NCI-H2227 (cell line): ENCODE measurements around the gene MRS2.
"Not testable (repeated sequence)": the region's sequence is repeated elsewhere in the genome, so short reads cannot be mapped to it uniquely, and the experiment has no call there.

Experiments used
- DNase-seq: peaks from one replicate; lab custom pipeline; 2025; ENCODE audit not compliant: unreplicated experiment; lab: John Stamatoyannopoulos, UW

The MRS2 gene

DNA sequence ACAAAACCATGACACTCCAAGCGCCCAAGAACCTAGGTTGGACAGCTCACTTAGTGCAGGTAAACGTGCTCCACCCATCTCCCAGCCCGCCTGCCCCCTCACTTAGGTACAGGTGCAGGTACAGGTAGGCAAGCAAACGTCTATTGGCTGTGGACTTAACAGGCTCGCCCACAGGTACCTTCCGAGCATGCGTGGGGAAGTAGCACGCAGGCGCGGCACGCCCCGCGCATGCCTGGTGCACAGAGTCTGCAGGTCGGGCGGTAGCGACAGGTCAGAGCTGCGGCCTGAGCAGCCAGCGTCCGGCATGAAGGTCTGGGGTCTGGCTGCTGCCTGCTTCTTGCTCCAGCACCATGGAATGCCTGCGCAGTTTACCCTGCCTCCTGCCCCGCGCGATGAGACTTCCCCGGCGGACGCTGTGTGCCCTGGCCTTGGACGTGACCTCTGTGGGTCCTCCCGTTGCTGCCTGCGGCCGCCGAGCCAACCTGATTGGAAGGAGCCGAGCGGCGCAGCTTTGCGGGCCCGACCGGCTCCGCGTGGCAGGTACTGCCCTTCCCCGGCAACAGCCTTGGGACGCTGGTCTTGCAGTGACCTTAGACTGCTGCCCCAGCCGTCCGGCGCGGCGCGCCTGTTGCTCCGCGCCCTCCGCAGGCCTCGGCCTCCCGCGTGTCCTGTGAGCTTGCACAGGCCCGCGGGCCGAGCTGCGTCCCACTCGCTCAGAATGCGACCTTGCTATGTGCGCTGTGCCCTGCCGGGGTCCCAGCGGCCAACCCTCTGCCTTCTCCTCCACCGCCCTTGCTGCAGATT is at the start of gene MRS2:
Gene MRS2 (plus strand): TSS at position 240 of the 804 bp plus-strand sequence. CDS start 111 bp downstream, at position 351.
- DNase-seq: peak; percentile 84

- peak; percentile 21 for DNase-seq
These were observed 48.9 kb upstream of the MRS2 start for GRCh38 chr6:24353861-24354260.

DNA sequence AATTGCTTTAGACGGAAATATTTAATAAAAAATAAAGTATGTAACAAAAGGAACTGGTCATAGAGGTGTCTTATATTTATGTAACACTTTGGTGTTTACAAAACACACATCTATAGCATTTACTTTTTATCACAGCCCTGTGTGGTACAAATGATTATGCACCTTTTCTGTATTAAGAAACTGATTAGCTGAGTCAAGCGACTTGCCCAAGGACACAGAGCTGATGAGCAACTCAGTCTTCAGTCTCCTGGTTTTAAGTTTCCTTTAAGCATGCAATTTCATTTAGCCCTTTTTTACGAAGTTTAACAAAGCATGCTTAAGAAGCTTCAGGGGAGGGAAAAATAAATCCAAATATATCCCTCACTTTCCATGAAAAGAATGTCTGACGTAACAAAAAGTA is 47.3 kb upstream of the MRS2 start:
- DNase-seq: no peak

DNA sequence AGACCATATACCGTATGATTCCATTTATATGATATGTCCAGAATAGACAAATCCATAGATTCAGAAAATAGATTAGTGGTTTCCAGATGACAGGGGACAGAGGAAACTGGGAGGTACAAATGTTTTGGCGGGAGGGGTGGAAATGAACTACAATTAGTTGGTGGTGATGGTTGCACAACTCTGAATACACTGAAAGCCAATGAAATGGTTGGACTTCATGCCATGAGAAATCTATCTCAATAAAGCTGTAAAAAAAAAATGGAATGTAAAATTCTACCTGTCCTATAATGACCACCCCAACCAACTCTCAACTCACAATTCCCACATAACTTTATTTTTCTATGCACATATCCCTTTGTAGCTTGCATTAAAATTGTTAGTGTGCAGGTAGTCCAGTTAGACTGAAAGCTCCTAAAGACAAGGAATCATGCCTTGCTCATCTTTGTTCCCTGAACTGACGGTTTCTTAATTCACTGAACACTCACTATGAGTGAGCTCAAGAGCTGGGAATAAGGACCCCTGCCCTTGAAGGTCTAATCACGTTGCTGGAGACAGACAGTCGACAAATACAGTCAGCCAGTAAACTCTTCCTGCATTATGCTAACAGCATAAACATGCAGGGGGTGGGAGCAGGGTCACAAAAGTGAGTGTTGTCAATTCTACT is 46.3 kb upstream of the MRS2 start:
- DNase-seq: peak; percentile 59

DNA sequence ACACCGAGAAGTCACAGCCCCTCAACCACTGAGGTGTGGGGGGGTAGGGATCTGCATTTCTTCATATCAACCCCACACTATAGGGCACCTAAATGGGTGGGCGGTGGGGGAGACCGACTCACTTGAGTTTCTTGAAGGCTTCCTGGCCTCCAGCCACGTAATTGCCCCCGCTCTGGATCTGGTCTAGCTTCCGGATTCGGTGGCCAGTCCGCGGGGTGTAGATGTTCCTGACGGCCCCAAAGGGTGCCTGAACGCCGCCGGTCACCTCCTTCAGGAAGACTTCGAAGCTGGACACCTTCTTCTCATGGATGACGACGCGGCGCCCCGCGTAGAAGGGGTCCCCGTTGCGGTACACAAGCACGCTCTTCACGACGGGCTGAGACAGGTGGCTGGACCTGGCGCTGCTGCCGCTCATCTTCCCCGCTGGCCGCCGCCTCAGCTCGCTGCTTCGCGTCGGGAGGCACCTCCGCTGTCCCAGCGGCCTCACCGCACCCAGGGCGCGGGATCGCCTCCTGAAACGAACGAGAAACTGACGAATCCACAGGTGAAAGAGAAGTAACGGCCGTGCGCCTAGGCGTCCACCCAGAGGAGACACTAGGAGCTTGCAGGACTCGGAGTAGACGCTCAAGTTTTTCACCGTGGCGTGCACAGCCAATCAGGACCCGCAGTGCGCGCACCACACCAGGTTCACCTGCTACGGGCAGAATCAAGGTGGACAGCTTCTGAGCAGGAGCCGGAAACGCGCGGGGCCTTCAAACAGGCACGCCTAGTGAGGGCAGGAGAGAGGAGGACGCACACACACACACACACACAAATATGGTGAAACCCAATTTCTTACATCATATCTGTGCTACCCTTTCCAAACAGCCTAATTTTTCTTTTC is 45.2 kb upstream of the MRS2 start, which contains the start of gene DCDC2:
Gene DCDC2 (minus strand): TSS at position 724 of the 883 bp plus-strand sequence. CDS start 309 bp downstream, at position 415.
- DNase-seq: peak; percentile 60

DNA sequence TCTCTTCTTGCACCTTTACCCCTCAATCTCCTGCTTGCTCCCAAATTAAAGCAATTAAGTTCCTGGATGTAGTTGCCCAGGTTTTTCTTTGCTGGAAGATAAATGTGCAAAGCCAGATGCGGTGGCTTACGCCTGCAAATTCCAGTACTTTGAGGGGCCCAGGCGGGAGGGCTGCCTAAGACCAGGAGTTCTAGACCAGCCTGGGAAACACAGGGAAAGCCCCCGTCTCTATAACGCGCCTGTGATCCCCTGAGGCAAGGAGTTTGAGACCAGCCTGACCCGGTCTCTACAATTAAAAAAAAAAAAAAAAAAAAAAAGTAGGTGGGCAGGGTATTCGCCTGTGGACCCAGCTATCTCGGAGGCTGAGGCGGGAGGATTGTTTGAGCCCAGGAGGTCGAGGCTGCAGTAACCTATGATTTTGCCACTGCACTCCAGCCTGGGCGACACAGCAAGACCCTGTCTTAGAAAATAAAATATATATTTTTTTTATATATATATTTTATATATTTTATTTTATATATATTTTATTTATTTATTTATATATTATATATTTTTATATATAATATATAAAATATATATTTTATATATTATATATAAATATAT is 44.4 kb upstream of the MRS2 start:
- DNase-seq: peak; percentile 49

GRCh38 chr6:24359640-24360454 is 42.9 kb upstream of the MRS2 start:
- peak; percentile 99 for DNase-seq

DNA sequence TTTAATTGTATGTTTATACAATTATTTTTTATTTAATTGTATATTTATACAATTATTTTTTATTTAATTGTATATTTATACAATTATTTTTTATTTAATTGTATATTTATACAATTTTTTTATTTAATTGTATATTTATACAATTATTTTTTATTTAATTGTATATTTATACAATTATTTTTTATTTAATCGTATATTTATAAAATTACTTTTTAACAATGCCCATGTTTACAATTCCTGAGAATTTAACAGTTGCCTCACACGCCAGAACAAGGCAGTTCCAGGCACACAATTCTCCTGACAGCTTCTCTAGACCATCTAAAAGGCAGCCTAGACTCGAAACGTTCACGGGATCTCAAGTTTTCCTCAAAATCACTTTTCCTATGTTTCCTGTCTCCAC is 40.4 kb upstream of the MRS2 start:
- not testable (repeated sequence) for DNase-seq

DNA sequence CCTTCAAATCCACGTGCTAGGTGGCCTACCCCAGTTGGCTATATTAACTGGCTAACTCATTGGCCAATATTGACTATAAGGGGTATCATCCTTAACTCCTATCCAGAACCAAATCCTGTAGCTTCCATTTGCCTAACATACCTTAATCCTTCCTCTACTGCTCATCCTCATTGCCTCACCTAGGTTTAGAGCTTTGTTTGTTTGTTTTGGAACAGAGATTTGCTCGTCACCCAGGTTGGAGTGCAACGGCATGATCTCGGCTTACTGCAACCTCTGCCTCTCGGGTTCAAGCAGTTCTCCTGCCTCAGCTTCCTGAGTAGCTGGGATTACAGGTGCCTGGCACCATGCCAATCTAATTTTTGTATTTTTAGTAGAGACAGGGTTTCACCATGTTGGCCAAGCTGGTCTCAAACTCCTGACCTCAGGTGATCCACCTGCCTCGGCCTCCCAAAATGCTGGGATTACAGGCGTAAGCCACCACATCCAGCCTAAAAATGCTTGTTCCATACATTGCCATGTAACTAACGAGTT is 37.6 kb upstream of the MRS2 start:
- not testable (repeated sequence) for DNase-seq

DNA sequence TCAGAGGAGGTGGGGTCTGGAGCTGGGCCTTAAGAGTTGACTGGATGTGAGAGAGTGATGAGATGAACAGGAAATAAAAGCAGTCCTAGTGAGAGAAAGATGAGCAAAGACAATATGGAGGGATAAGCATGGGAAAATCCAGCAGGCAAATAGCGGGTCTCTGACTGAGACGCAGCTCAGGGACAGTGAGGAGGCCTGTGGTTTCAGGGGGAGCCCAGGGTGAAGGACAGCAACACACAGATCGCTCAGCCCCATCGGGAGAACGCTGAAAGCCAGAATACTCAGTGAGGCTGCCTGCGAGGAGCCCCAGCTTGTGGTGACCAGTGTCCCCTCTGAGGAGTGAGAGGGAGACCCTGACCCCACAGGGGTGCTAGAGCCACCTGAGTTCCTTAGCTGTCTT is 28.1 kb upstream of the MRS2 start:
- DNase-seq: no peak

- DNase-seq: peak; percentile 23
These were observed 25.9 kb upstream of the MRS2 start for GRCh38 chr6:24376871-24377270.

GRCh38 chr6:24378473-24379097 is 24.2 kb upstream of the MRS2 start:
- no peak for DNase-seq

DNA sequence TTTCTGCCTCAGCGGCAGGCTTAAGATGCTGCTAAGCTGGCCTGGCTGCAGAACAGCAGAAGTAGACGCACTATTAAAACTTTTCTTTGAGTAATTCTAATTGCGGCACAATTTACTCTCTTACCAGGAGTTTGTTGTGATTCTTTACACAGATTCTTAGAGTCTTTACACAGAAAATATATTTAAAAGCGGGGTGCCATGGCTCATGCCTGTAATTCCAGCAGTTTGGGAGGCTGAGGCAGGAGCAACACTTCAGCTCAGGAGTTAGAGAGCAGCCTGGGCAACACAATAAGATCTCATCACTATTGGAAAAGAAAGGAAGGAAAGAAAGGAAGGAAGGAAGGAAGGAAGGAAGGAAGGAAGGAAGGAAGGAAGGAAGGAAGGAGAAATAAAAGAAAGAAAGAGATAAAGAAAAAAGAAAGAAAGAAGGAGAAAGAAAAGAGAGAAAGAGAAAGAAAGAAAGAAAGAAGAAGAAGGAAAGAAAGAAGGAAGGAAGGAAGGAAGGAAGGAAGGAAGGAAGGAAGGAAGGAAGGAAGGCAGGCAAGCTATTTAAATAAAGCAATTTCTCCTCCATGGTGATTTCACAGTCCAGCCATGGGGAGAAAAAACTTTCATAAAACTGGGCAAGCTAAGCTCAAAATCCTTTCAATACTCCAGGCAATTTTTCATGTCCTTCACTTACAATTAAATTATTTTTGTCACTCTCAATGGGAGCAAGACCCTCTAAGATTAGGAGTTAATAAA is 21.1 kb upstream of the MRS2 start:
- DNase-seq: no peak

- DNase-seq: no peak
These were observed 20.6 kb upstream of the MRS2 start for GRCh38 chr6:24382220-24382540.

GRCh38 chr6:24382891-24383494 is 19.7 kb upstream of the MRS2 start:
- DNase-seq: not testable (repeated sequence)

GRCh38 chr6:24384369-24385130 is 18.2 kb upstream of the MRS2 start:
- DNase-seq: not testable (repeated sequence)

- DNase-seq: no peak
These were observed 17.0 kb upstream of the MRS2 start for GRCh38 chr6:24385536-24386269.
